Peyer's patch (tissue), 4 donors: ENCODE results near the gene ARHGAP26.

ENCODE experiments used
- CTCF ChIP-seq, 6 experiments: fragments of 450-650 bp in 4 of 6; fragments of 200-600 bp in 2 of 6; sonication (generic) in 1 of 6; IDR thresholded peaks; one replicate each; pipeline ENCODE4 v1.5.1; 2017 to 2019; ENCODE audit warnings: antibody characterized with exemption in 6 of 6, mild to moderate bottlenecking in 3 of 6, moderate library complexity in 1 of 6
- POLR2A ChIP-seq, 2 donors: fragments of 450-650 bp; IDR thresholded peaks; one replicate each; pipeline ENCODE4 v1.5.1; 2017; ENCODE audit warnings: antibody characterized with exemption in 2 of 2, mild to moderate bottlenecking in 2 of 2, moderate library complexity in 2 of 2

- TF ChIP-seq CTCF (IDR thresholded peaks at IDR 0.05): no peak
- TF ChIP-seq POLR2A (IDR thresholded peaks at IDR 0.05): no peak
These were observed 431.4 kb downstream of the ARHGAP26 start for GRCh38 chr5:143201589-143201988.
